Spinal cord (tissue), 10 donors: ENCODE measurements around the gene OPN4. TPM values are rescaled to one million over a fixed set of nuclear protein-coding genes. Genes with fewer than 3 reads are reported as not detected.
"Not testable (repeated sequence)": the region's sequence is repeated elsewhere in the genome, so short reads cannot be mapped to it uniquely, and the experiment has no call there.

ENCODE experiments used
- DNase-seq, 6 donors: peaks; one replicate each; pipeline versions ENCODE4 v3.0.0 to v3.0.0-alpha.2; 2013 to 2015; ENCODE audit warnings: low spot score in 6 of 6, low read depth in 4 of 6
- H3K27ac ChIP-seq: one replicate; pipeline ENCODE4 v1.5.1; 2013; ENCODE audit warnings: low read depth, low read length, control low read depth
- H3K27me3 ChIP-seq: one replicate; pipeline ENCODE4 v1.6.1; 2013; ENCODE audit warnings: low read length; ENCODE audit not compliant: control insufficient read depth, insufficient read depth
- H3K36me3 ChIP-seq: one replicate; pipeline ENCODE4 v1.6.1; 2013; ENCODE audit warnings: low read length; ENCODE audit not compliant: control insufficient read depth, insufficient read depth
- H3K4me1 ChIP-seq: one replicate; pipeline ENCODE4 v1.6.1; 2013; ENCODE audit warnings: low read length; ENCODE audit not compliant: control insufficient read depth, insufficient read depth
- H3K4me3 ChIP-seq: one replicate; pipeline ENCODE4 v1.5.1; 2013; ENCODE audit warnings: low read depth, low read length, control low read depth
- H3K9me3 ChIP-seq: one replicate; pipeline ENCODE4 v1.6.1; 2013; ENCODE audit warnings: low read length; ENCODE audit not compliant: control insufficient read depth, insufficient read depth
- WGBS: methylation state at CpG from one replicate; pipeline ENCODE4 v1.1.5; 2013; ENCODE audit warnings: missing lambda C conversion rate; ENCODE audit not compliant: insufficient coverage; 5-methylcytosine and 5-hydroxymethylcytosine counted together
- polyA plus RNA-seq, 2 donors: library from polyadenylated mRNA; unstranded; fragments of 120-200 nt; gene quantifications; one replicate each; pipeline ENCODE4 v1.2.1, GENCODE V29; 2013; ENCODE audit not compliant: insufficient read length in 2 of 2
- total RNA-seq, 2 donors: library from RNA; depleted of rRNA in 1 of 2; stranded (reverse); fragments of 120-200 nt in 1 of 2; fragments of >200 nt in 1 of 2; gene quantifications; one replicate each; pipeline versions ENCODE4 v1.2.3 to v1.2.4, GENCODE V29; 2013 to 2014
- donor health status: healthy.

OPN4 gene
- total and polyA plus RNA-seq, 4 donors = 0.17 TPM; not detected in 3

- H3K4me3 ChIP-seq, H3K27me3 ChIP-seq, H3K9me3 ChIP-seq, H3K27ac ChIP-seq, DNase-seq, H3K4me1 ChIP-seq, H3K36me3 ChIP-seq: not testable (repeated sequence)
- WGBS = 100% methylated on average over 1 of the region's 5 CpGs
Measured at GRCh38 chr10:86645621-86646165, 8.7 kb upstream of the OPN4 start.

- DNase-seq = no peak
- Histone ChIP-seq H3K4me3 (no peak overlapping the region), H3K36me3 (no peaks in the 10 kb centered on the region), H3K27ac (no peak overlapping the region), H3K4me1 (peaks cover 8% of the 10 kb centered on the region), H3K9me3 (no peaks in the 10 kb centered on the region), H3K27me3 (no peaks in the 10 kb centered on the region)
- WGBS = 100% methylated on average over 1 of the region's 5 CpGs
Measured at GRCh38 chr10:86646532-86646931, 7.8 kb upstream of the OPN4 start.

GRCh38 chr10:86646933-86647332, 7.4 kb upstream of the OPN4 start:
- Histone ChIP-seq H3K4me3 (no peak overlapping the region), H3K27ac (no peak overlapping the region), H3K4me1 (peaks cover 8% of the 10 kb centered on the region), H3K27me3 (no peaks in the 10 kb centered on the region), H3K36me3 (no peaks in the 10 kb centered on the region), H3K9me3 (no peaks in the 10 kb centered on the region)
- no peak for DNase-seq
- WGBS = 73% methylated on average over 4 of the region's 6 CpGs

GRCh38 chr10:86647773-86648703, 6.3 kb upstream of the OPN4 start:
- no peak overlapping the region for H3K27ac ChIP-seq
- DNase-seq = no peak
- peaks cover 15% of the 10 kb centered on the region for H3K4me1 ChIP-seq
- H3K9me3 ChIP-seq = no peaks in the 10 kb centered on the region
- WGBS = 68% methylated on average over 8 of the region's 13 CpGs
- no peaks in the 10 kb centered on the region for H3K36me3 ChIP-seq
- H3K27me3 ChIP-seq = no peaks in the 10 kb centered on the region
- no peak overlapping the region for H3K4me3 ChIP-seq

GRCh38 chr10:86648704-86649427, 5.5 kb upstream of the OPN4 start:
- Histone ChIP-seq H3K27ac (no peak overlapping the region), H3K4me1 (peaks cover 15% of the 10 kb centered on the region), H3K36me3 (no peaks in the 10 kb centered on the region), H3K9me3 (no peaks in the 10 kb centered on the region), H3K27me3 (no peaks in the 10 kb centered on the region), H3K4me3 (no peak overlapping the region)
- 45% methylated on average over 6 of the region's 9 CpGs for WGBS
- DNase-seq = peak in 2 of 6 donors; percentile 71 to 73

GRCh38 chr10:86649471-86650150, 4.7 kb upstream of the OPN4 start:
- H3K36me3 ChIP-seq = no peaks in the 10 kb centered on the region
- no peak overlapping the region for H3K27ac ChIP-seq
- H3K4me3 ChIP-seq = no peak overlapping the region
- H3K9me3 ChIP-seq = no peaks in the 10 kb centered on the region
- WGBS = 82% methylated on average over 16 of the region's 17 CpGs
- no peaks in the 10 kb centered on the region for H3K27me3 ChIP-seq
- DNase-seq = no peak
- peaks cover 15% of the 10 kb centered on the region for H3K4me1 ChIP-seq

- H3K4me1 ChIP-seq = peaks cover 15% of the 10 kb centered on the region
- H3K4me3 ChIP-seq = no peak overlapping the region
- H3K9me3 ChIP-seq = no peaks in the 10 kb centered on the region
- DNase-seq = no peak
- H3K27me3 ChIP-seq = no peaks in the 10 kb centered on the region
- H3K27ac ChIP-seq = no peak overlapping the region
- 99% methylated on average over 7 of the region's 8 CpGs for WGBS
- H3K36me3 ChIP-seq = no peaks in the 10 kb centered on the region
Measured at GRCh38 chr10:86650151-86650550, 4.2 kb upstream of the OPN4 start.

- 94% methylated on average over 5 of the region's 8 CpGs for WGBS
- H3K4me1 ChIP-seq = peaks cover 15% of the 10 kb centered on the region
Measured at GRCh38 chr10:86651021-86651471, 3.3 kb upstream of the OPN4 start.

GRCh38 chr10:86651631-86652331, 2.6 kb upstream of the OPN4 start:
- no peaks in the 10 kb centered on the region for H3K9me3 ChIP-seq
- H3K4me3 ChIP-seq = no peak overlapping the region
- no peaks in the 10 kb centered on the region for H3K36me3 ChIP-seq
- no peak for DNase-seq
- H3K27ac ChIP-seq = no peak overlapping the region
- no peaks in the 10 kb centered on the region for H3K27me3 ChIP-seq
- 94% methylated on average over 14 of the region's 16 CpGs for WGBS
- peaks cover 15% of the 10 kb centered on the region for H3K4me1 ChIP-seq

More at GRCh38 chr10:86651021-86651471, 3.3 kb upstream of the OPN4 start:
- Histone ChIP-seq H3K27ac (no peak overlapping the region), H3K9me3 (no peaks in the 10 kb centered on the region), H3K27me3 (no peaks in the 10 kb centered on the region), H3K36me3 (no peaks in the 10 kb centered on the region), H3K4me3 (no peak overlapping the region)
- DNase-seq = no peak
